Body of pancreas (tissue), 4 donors: ENCODE data around the gene RMRP.

ENCODE experiments used
- CTCF ChIP-seq, 7 experiments: fragments of 450-650 bp in 4 of 7; fragments of 200-600 bp in 3 of 7; sonication (generic) in 3 of 7; IDR thresholded peaks; one replicate each; pipeline ENCODE4 v1.5.1; 2016 to 2019; ENCODE audit warnings: antibody characterized with exemption in 7 of 7
- POLR2A ChIP-seq, 3 donors: fragments of 450-650 bp; IDR thresholded peaks; one replicate each; pipeline ENCODE4 v1.6.1; 2016; ENCODE audit warnings: antibody characterized with exemption in 3 of 3, mild to moderate bottlenecking in 2 of 3

- TF ChIP-seq CTCF (IDR thresholded peaks at IDR 0.05) (no peak), POLR2A (IDR thresholded peaks at IDR 0.05) (no peak)
These were observed 34.0 kb upstream of the RMRP start for GRCh38 chr9:35691757-35692301.
